Stomach smooth muscle (tissue), 2 donors: ENCODE results near the gene KCNH5.

Experiments used
- H3K27ac ChIP-seq: one replicate; pipeline ENCODE4 v1.7.0; 2013; ENCODE audit warnings: mild to moderate bottlenecking, low read length, inconsistent platforms
- H3K27me3 ChIP-seq, 2 donors: one replicate each; pipeline ENCODE4 v1.7.0; 2013; ENCODE audit warnings: low read length in 2 of 2; ENCODE audit not compliant: insufficient read depth in 2 of 2, control insufficient read depth in 1 of 2
- H3K36me3 ChIP-seq, 2 donors: one replicate each; pipeline ENCODE4 v1.7.0; 2013; ENCODE audit warnings: low read length in 2 of 2; ENCODE audit not compliant: control insufficient read depth in 2 of 2, insufficient read depth in 2 of 2
- H3K4me1 ChIP-seq: one replicate; pipeline ENCODE4 v1.7.0; 2013; ENCODE audit warnings: low read length; ENCODE audit not compliant: control insufficient read depth, insufficient read depth
- H3K4me3 ChIP-seq, 2 donors: one replicate each; pipeline ENCODE4 v1.7.0; 2013; ENCODE audit warnings: low read length in 2 of 2
- H3K9ac ChIP-seq, 2 donors: one replicate each; pipeline ENCODE4 v1.7.0; 2013; ENCODE audit warnings: low read length in 2 of 2, mild to moderate bottlenecking in 1 of 2
- H3K9me3 ChIP-seq, 2 donors: one replicate each; pipeline ENCODE4 v1.7.0; 2013; ENCODE audit warnings: low read length in 2 of 2; ENCODE audit not compliant: control insufficient read depth in 2 of 2
- donor health status: healthy.
- donor health status: Pancreatic carcinoma.

KCNH5 gene

GRCh38 chr14:62939970-62940369, 105.3 kb downstream of the KCNH5 start:
- no peak overlapping the region for H3K27ac ChIP-seq
- no peak overlapping the region for H3K4me3 ChIP-seq
- H3K9ac ChIP-seq = no peak overlapping the region
- no peaks in the 10 kb centered on the region for H3K9me3 ChIP-seq
- H3K36me3 ChIP-seq = no peaks in the 10 kb centered on the region
- no peaks in the 10 kb centered on the region for H3K4me1 ChIP-seq
- no peaks in the 10 kb centered on the region for H3K27me3 ChIP-seq

GRCh38 chr14:62938778-62939177, 106.5 kb downstream of the KCNH5 start:
- no peaks in the 10 kb centered on the region for H3K9me3 ChIP-seq
- H3K4me1 ChIP-seq = no peaks in the 10 kb centered on the region
- no peaks in the 10 kb centered on the region for H3K27me3 ChIP-seq
- no peaks in the 10 kb centered on the region for H3K36me3 ChIP-seq
- no peak overlapping the region for H3K4me3 ChIP-seq
- H3K27ac ChIP-seq = no peak overlapping the region
- H3K9ac ChIP-seq = no peak overlapping the region

- no peaks in the 10 kb centered on the region for H3K27me3 ChIP-seq
- H3K9me3 ChIP-seq = no peaks in the 10 kb centered on the region
- no peaks in the 10 kb centered on the region for H3K4me1 ChIP-seq
- H3K9ac ChIP-seq = no peak overlapping the region
- H3K36me3 ChIP-seq = no peaks in the 10 kb centered on the region
- H3K27ac ChIP-seq = no peak overlapping the region
- no peak overlapping the region for H3K4me3 ChIP-seq
These were observed 110.8 kb downstream of the KCNH5 start for GRCh38 chr14:62934439-62934838.

GRCh38 chr14:62921466-62921865, 123.8 kb downstream of the KCNH5 start:
- Histone ChIP-seq H3K36me3 (no peaks in the 10 kb centered on the region), H3K27ac (no peak overlapping the region), H3K4me1 (no peaks in the 10 kb centered on the region), H3K4me3 (no peak overlapping the region), H3K9ac (no peak overlapping the region), H3K27me3 (no peaks in the 10 kb centered on the region), H3K9me3 (no peaks in the 10 kb centered on the region)

GRCh38 chr14:62916551-62916950, 128.7 kb downstream of the KCNH5 start:
- no peaks in the 10 kb centered on the region for H3K4me1 ChIP-seq
- H3K27me3 ChIP-seq = no peaks in the 10 kb centered on the region
- no peak overlapping the region for H3K9ac ChIP-seq
- H3K27ac ChIP-seq = no peak overlapping the region
- H3K4me3 ChIP-seq = no peak overlapping the region
- no peaks in the 10 kb centered on the region for H3K9me3 ChIP-seq
- H3K36me3 ChIP-seq = no peaks in the 10 kb centered on the region

GRCh38 chr14:62914873-62915272, 130.4 kb downstream of the KCNH5 start:
- H3K4me3 ChIP-seq = no peak overlapping the region
- no peaks in the 10 kb centered on the region for H3K4me1 ChIP-seq
- no peaks in the 10 kb centered on the region for H3K27me3 ChIP-seq
- H3K36me3 ChIP-seq = no peaks in the 10 kb centered on the region
- no peak overlapping the region for H3K27ac ChIP-seq
- no peak overlapping the region for H3K9ac ChIP-seq
- H3K9me3 ChIP-seq = no peaks in the 10 kb centered on the region

GRCh38 chr14:62914025-62914424, 131.2 kb downstream of the KCNH5 start:
- Histone ChIP-seq H3K36me3 (no peaks in the 10 kb centered on the region), H3K9me3 (no peaks in the 10 kb centered on the region), H3K27me3 (no peaks in the 10 kb centered on the region), H3K4me1 (no peaks in the 10 kb centered on the region), H3K9ac (no peak overlapping the region), H3K27ac (no peak overlapping the region), H3K4me3 (no peak overlapping the region)

GRCh38 chr14:62908506-62908905, 136.8 kb downstream of the KCNH5 start:
- no peaks in the 10 kb centered on the region for H3K27me3 ChIP-seq
- no peak overlapping the region for H3K4me3 ChIP-seq
- H3K4me1 ChIP-seq = no peaks in the 10 kb centered on the region
- no peak overlapping the region for H3K9ac ChIP-seq
- H3K9me3 ChIP-seq = no peaks in the 10 kb centered on the region
- no peaks in the 10 kb centered on the region for H3K36me3 ChIP-seq
- H3K27ac ChIP-seq = no peak overlapping the region

GRCh38 chr14:62905566-62905965, 139.7 kb downstream of the KCNH5 start:
- Histone ChIP-seq H3K27me3 (no peaks in the 10 kb centered on the region), H3K4me3 (no peak overlapping the region), H3K4me1 (no peaks in the 10 kb centered on the region), H3K9ac (no peak overlapping the region), H3K36me3 (no peaks in the 10 kb centered on the region), H3K9me3 (no peaks in the 10 kb centered on the region), H3K27ac (no peak overlapping the region)

- no peaks in the 10 kb centered on the region for H3K9me3 ChIP-seq
- H3K4me3 ChIP-seq = no peak overlapping the region
- H3K36me3 ChIP-seq = no peaks in the 10 kb centered on the region
- H3K27me3 ChIP-seq = no peaks in the 10 kb centered on the region
- H3K4me1 ChIP-seq = no peaks in the 10 kb centered on the region
- H3K27ac ChIP-seq = no peak overlapping the region
- H3K9ac ChIP-seq = no peak overlapping the region
These were observed 147.5 kb downstream of the KCNH5 start for GRCh38 chr14:62897771-62898170.

GRCh38 chr14:62896932-62897456, 148.3 kb downstream of the KCNH5 start:
- Histone ChIP-seq H3K4me1 (no peaks in the 10 kb centered on the region), H3K27ac (no peak overlapping the region), H3K9me3 (no peaks in the 10 kb centered on the region), H3K36me3 (no peaks in the 10 kb centered on the region), H3K9ac (no peak overlapping the region), H3K4me3 (no peak overlapping the region), H3K27me3 (no peaks in the 10 kb centered on the region)
